Measurements from ENCODE around the gene INAVA. TPM values are rescaled to one million over a fixed set of nuclear protein-coding genes. Genes with fewer than 3 reads are reported as not detected.

Gene INAVA
- total RNA-seq, 6 experiments from 2014 or later = not detected

DNA sequence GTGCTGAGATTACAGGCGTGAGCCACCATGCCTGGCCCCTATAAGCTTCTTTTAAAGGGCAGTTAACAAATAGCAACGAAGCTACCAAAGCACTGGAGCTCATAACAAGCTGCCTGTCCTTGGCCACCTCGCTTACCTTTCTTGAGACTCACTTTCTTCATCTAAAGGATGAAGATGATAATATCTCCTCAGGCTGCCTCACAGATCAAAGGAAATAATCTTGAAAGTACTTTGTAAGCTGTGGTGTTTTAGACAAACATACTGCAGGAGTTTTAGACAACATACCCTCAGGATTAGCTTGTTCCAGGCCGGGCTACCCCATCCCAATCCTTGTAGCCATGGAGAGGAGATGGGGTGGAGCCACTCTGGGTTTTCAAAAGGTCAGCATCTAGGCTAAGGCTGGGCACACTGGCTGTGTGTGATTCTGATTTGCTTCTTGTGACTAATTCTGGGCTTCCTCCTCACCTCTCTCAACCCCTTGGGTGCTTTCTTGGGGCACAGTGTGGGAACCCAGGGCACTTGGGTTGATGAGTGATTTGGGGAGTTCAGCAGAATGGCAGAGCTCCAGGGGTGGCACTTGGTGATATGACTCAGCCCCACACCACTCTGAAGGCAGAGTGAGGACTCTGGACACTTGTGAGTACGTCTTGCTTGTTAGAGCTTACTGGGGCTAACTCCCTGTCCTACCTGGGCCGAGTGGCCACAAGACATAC, 16.7 kb upstream of the INAVA start:
- no peaks in the 10 kb centered on the region for H3K4me1 Mint-ChIP-seq (ENCODE audit: low read depth)
- no peak for DNase-seq
- no peaks in the 10 kb centered on the region for H3K36me3 Mint-ChIP-seq (ENCODE audit: low read depth)
- H3K9me3 Mint-ChIP-seq = no peaks in the 10 kb centered on the region
- no peak overlapping the region for H3K27ac Mint-ChIP-seq
- H3K4me3 Mint-ChIP-seq = no peak overlapping the region
- TF ChIP-seq, protein P1, sequence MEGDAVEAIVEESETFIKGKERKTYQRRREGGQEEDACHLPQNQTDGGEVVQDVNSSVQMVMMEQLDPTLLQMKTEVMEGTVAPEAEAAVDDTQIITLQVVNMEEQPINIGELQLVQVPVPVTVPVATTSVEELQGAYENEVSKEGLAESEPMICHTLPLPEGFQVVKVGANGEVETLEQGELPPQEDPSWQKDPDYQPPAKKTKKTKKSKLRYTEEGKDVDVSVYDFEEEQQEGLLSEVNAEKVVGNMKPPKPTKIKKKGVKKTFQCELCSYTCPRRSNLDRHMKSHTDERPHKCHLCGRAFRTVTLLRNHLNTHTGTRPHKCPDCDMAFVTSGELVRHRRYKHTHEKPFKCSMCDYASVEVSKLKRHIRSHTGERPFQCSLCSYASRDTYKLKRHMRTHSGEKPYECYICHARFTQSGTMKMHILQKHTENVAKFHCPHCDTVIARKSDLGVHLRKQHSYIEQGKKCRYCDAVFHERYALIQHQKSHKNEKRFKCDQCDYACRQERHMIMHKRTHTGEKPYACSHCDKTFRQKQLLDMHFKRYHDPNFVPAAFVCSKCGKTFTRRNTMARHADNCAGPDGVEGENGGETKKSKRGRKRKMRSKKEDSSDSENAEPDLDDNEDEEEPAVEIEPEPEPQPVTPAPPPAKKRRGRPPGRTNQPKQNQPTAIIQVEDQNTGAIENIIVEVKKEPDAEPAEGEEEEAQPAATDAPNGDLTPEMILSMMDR (IDR thresholded peaks at IDR 0.05) = no peak
- H3K27me3 Mint-ChIP-seq (ENCODE audit: insufficient read depth) = peaks cover 53% of the 10 kb centered on the region

DNA sequence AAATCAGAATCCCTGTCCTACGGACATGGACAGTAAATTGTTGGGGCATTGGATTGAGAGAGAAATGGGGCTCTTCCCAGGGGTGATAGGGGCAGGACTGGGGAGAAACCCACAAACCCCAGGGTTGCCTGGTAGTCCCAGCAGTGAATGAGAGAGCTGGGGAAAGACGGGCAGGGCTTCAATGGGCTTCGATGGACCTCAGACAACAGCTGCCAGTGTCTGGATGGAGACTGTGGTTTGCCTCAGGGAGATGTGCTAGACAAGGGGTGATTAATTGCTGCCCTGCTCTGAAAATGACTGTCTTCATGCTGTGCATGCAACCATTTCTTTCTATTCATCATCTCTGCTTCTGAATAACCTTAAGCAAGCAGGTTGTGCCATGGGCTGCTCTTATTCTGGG, 14.5 kb upstream of the INAVA start:
- H3K9me3 Mint-ChIP-seq = no peaks in the 10 kb centered on the region
- H3K36me3 Mint-ChIP-seq (ENCODE audit: low read depth) = no peaks in the 10 kb centered on the region
- TF ChIP-seq, protein P1 (IDR thresholded peaks at IDR 0.05) = no peak
- H3K4me1 Mint-ChIP-seq (ENCODE audit: low read depth) = no peaks in the 10 kb centered on the region
- peaks cover 47% of the 10 kb centered on the region for H3K27me3 Mint-ChIP-seq (ENCODE audit: insufficient read depth)
- no peak for DNase-seq
- H3K27ac Mint-ChIP-seq = no peak overlapping the region
- no peak overlapping the region for H3K4me3 Mint-ChIP-seq

- Mint-ChIP-seq H3K27ac (no peak overlapping the region), H3K4me1 (ENCODE audit: low read depth) (no peaks in the 10 kb centered on the region)
These were observed 11.6 kb upstream of the INAVA start for GRCh38 chr1:200883118-200883517.

DNA sequence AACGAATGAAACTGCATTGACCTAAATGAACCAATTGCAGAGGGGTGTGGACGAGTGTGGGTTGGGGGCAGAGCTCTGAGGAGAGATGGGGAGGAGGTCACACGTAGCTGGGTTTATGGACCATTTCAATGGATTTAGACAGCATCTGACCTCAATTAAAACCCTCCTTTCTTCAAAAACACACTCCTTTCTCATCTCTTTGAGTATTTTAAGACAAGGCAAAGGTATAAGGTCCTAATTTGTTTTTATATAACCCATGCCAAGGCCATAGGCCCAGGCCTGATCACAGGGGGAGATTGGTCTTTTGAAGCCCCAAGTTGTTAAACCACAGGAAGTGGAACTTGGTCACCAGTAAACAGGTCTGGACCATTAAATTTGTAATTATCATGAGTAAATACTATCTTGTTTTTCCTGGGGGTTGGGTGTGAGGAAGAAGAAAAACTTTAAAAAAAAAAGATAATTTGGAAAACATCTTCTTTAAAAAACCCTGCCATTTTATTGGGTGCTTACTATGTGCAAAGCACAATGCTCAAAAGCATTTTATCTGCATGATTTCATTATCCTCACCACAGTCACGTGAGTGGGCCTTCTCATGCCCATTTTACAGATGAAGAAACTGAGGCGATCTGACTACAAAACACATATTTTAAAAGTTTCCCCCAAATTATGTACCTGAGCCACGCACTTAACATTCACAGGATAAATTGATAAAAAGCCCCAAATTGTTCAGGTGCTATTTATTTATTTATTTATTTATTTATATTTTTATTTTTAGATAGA, 8.9 kb upstream of the INAVA start:
- DNase-seq = no peak
- 0 out of 2 replicates have a peak, but pooled peaks cover 4% of the 10 kb centered on the region for H3K4me1 Mint-ChIP-seq (ENCODE audit: low read depth)
- no peak overlapping the region for H3K4me3 Mint-ChIP-seq
- H3K9me3 Mint-ChIP-seq = no peaks in the 10 kb centered on the region
- peaks cover 36% of the 10 kb centered on the region for H3K27me3 Mint-ChIP-seq (ENCODE audit: insufficient read depth)
- H3K36me3 Mint-ChIP-seq (ENCODE audit: low read depth) = no peaks in the 10 kb centered on the region
- TF ChIP-seq, protein P1 (IDR thresholded peaks at IDR 0.05) = no peak
- no peak overlapping the region for H3K27ac Mint-ChIP-seq

More at GRCh38 chr1:200883118-200883517, 11.6 kb upstream of the INAVA start:
- Mint-ChIP-seq H3K27me3 (ENCODE audit: insufficient read depth) (peaks cover 31% of the 10 kb centered on the region), H3K36me3 (ENCODE audit: low read depth) (no peaks in the 10 kb centered on the region), H3K9me3 (no peaks in the 10 kb centered on the region), H3K4me3 (no peak overlapping the region)
- TF ChIP-seq, protein P1 (IDR thresholded peaks at IDR 0.05) = no peak
- DNase-seq = no peak

DNA sequence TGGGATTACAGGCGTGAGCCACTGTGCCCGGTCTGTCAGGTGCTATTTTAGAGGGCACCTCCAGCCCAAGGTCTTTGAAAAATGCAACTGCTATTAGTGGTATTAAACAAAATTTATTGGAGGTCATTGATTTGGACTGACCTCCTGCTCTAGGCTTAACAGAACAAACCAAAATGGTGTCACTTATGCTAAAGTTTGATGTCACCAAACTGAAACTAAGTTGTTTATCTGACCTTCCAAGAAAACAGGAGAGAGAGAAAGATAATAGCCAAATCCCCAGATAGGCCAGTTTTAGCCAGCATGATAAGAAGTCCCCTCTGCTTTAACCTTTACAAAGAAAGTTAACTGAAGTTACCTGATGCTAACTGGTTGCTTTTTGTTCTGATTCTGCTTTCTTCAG, 8.1 kb upstream of the INAVA start:
- H3K27ac Mint-ChIP-seq = no peak overlapping the region
- H3K4me3 Mint-ChIP-seq = no peak overlapping the region

More for the DNA sequence above, 8.1 kb upstream of the INAVA start:
- Mint-ChIP-seq H3K27me3 (ENCODE audit: insufficient read depth) (peaks cover 39% of the 10 kb centered on the region), H3K9me3 (no peaks in the 10 kb centered on the region), H3K4me1 (ENCODE audit: low read depth) (peaks cover 8% of the 10 kb centered on the region; the same call in 1 of the 2 replicates), H3K36me3 (ENCODE audit: low read depth) (no peaks in the 10 kb centered on the region)
- TF ChIP-seq, protein P1 (IDR thresholded peaks at IDR 0.05) = no peak
- DNase-seq = no peak

Data from HFFc6 (cell line).